Fibroblast of pulmonary artery (primary cell): ENCODE results near the gene UBAP2.

Experiments
- DNase-seq: peaks from one replicate; pipeline ENCODE4 v3.0.0-alpha.2; 2010; ENCODE audit warnings: low read depth
- H3K4me3 ChIP-seq: replicated peaks from 2 replicates; pipeline ENCODE4 v1.5.1; 2011; ENCODE audit warnings: low read depth, mild to moderate bottlenecking, control low read depth, low read length, moderate library complexity
- TF ChIP-seq, protein P1 (sequence below): IDR thresholded peaks from 2 replicates; pipeline ENCODE4 v1.5.1; 2011; ENCODE audit warnings: mild to moderate bottlenecking, control low read depth, low read length, inconsistent platforms; ENCODE audit errors: missing control alignments

Gene UBAP2

DNA sequence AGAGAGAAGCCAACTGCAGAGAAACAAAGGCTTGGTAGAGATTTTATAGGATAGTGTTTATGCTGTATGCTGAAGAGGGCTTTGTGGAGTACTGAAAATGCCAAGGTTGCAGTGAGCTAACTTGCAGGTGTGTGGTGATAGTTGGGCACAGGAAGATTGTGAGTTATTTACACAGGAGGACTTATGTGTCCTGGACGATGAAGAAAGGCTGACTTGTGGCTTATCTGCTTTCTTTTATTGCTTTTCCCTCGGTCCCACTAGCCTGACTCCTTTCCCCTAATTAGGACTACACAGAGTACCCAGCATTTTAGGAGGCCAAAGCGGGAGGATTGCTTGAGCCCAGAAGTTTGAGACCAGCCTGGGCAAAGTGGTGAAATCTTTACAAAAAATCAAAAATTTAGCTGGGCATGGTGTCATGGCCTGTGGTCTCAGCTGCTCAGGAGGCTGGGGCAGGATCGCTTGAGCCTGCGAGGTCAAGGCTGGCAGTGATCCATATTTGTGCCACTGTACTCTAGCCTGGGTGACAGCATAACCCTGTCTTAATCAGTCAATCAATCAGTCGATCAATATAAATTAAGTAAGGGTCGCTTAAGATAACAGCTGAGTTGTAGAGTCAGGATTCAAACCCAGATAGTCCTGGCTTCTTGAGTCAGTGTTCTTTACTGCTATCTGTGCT lies 169.9 kb downstream of the UBAP2 start:
- H3K4me3 ChIP-seq, result no peak overlapping the region
- TF ChIP-seq, protein P1, sequence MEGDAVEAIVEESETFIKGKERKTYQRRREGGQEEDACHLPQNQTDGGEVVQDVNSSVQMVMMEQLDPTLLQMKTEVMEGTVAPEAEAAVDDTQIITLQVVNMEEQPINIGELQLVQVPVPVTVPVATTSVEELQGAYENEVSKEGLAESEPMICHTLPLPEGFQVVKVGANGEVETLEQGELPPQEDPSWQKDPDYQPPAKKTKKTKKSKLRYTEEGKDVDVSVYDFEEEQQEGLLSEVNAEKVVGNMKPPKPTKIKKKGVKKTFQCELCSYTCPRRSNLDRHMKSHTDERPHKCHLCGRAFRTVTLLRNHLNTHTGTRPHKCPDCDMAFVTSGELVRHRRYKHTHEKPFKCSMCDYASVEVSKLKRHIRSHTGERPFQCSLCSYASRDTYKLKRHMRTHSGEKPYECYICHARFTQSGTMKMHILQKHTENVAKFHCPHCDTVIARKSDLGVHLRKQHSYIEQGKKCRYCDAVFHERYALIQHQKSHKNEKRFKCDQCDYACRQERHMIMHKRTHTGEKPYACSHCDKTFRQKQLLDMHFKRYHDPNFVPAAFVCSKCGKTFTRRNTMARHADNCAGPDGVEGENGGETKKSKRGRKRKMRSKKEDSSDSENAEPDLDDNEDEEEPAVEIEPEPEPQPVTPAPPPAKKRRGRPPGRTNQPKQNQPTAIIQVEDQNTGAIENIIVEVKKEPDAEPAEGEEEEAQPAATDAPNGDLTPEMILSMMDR, result no peak
- DNase-seq, result no peak

DNA sequence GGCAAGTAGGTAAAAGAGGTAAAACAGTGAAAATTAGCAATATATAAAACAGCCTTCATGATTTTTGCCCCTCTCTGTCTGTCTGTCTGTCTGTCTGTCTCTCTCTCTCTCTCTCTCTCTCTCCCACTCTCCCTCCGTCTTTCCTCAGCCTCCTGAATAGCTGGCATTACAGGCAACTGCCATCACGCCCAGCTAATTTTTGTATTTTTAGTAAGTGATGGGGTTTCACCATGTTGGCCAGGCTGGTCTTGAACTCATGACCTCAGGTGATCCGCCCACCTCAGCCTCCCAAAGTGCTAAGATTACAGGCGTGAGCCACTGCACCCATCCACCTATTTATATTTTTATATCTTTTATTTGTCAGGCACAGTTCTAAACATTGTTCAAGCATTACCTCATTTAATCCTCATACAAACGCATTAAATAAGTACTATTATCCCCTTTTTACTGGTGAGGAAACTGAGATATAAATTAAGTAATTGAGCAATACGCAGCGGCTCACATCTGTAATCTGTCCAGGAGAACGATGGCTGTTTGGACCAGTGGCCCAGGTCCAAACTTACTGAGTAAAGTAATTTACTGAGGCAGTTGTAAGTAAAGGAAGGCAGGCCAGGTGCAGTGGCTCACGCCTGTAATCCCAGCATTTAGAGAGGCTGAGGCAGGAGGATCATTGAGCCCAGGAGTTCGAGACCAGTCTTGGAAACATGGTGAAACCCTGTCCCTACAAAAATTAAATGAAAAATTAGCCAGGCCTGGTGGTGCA lies 170.8 kb downstream of the UBAP2 start:
- H3K4me3 ChIP-seq, result no peak overlapping the region
- no peak for DNase-seq
- TF ChIP-seq, protein P1, result no peak
